ENCODE measurements around the gene PLCG2. TPM values are rescaled to one million over a fixed set of nuclear protein-coding genes. Genes with fewer than 3 reads are reported as not detected.

PLCG2 gene
- total RNA-seq, 1 experiment from 2014 or later, result 3.5 TPM

DNA sequence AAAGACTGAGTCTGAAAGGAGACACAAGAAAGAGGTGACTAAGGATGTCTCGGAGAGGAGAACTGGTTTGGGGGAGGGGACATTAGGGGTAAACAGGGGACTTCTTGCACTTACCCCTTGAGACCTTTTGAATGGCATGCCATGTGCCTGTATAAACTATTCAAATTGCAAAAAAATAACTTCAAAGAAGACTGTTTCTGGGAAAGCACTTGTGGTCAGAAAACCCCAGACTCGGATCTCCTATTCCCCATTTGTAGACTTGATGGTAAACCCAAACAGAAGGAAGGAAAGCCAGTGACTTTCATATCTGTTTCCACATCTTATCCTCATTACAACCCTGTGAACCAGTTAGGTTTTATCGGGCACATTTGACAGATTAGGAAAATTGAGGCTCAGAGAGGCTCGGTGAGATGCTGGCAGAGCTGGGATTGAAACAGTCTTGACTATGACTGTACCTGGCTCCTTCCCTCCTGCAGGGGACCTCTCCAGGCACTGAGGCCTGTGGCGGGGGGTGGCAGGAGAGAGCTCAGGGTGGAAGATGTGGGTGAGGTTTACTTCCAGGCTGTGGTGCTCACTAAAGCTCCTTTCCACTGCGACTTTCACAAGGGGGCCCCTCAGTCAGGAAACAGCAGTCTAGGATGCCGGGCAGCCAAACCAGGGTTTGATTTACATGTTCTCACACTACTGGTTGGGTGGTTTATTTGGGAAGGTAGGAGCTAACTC lies 30.5 kb upstream of the PLCG2 start:
- Histone ChIP-seq H3K9me3 (ENCODE audit: low read length) (no peaks in the 10 kb centered on the region), H3K4me3 (ENCODE audit: low read length) (no peak overlapping the region), H3K9ac (ENCODE audit: low read length) (no peak overlapping the region), H4K20me1 (ENCODE audit: low read length) (no peaks in the 10 kb centered on the region), H3K4me1 (ENCODE audit: insufficient read depth, low read length) (no peaks in the 10 kb centered on the region), H3K4me2 (ENCODE audit: low read length) (no peak overlapping the region), H3K27me3 (ENCODE audit: low read length) (no peaks in the 10 kb centered on the region), H3F3A (ENCODE audit: low read length, unreplicated experiment) (no peaks in the 10 kb centered on the region), H3K27ac (ENCODE audit: low read length) (no peak overlapping the region), H3K9me2 (replicated peaks; ENCODE audit: low read length) (no peaks in the 10 kb centered on the region), H3K79me2 (ENCODE audit: low read length) (no peaks in the 10 kb centered on the region), H3K36me3 (ENCODE audit: low read depth, low read length) (no peaks in the 10 kb centered on the region), H2AFZ (ENCODE audit: low read length) (no peak overlapping the region)
- intact Hi-C loops (cut with micrococcal nuclease), result no loop called here
- ChIA-PET POLR2A (ENCODE audit: unreplicated experiment) (no interaction called here), CTCF (no interaction called here)
- DNase-seq (no peak), ATAC-seq (no peak)
- no peak for TF ChIP-seq EZH2 (IDR thresholded peaks at IDR 0.05; ENCODE audit: low read length, unreplicated experiment)
- no peak for TF ChIP-seq EZH2phosphoT487 (IDR thresholded peaks at IDR 0.05; ENCODE audit: borderline replicate concordance, low read length)
- TF ChIP-seq CTCF (conservative IDR thresholded peaks at IDR 0.05; ENCODE audit: low read depth, low read length), result no peak
- BruUV-seq (replicated peaks), result no TSS peak

- Histone ChIP-seq H3K9me3 (ENCODE audit: low read length) (no peaks in the 10 kb centered on the region), H3K4me3 (ENCODE audit: low read length) (no peak overlapping the region), H3K9ac (ENCODE audit: low read length) (no peak overlapping the region), H3K4me1 (ENCODE audit: insufficient read depth, low read length) (no peaks in the 10 kb centered on the region), H3K9me2 (replicated peaks; ENCODE audit: low read length) (no peaks in the 10 kb centered on the region), H2AFZ (ENCODE audit: low read length) (no peak overlapping the region), H3K27me3 (ENCODE audit: low read length) (no peaks in the 10 kb centered on the region), H3F3A (ENCODE audit: low read length, unreplicated experiment) (no peaks in the 10 kb centered on the region), H3K79me2 (ENCODE audit: low read length) (no peaks in the 10 kb centered on the region), H3K4me2 (ENCODE audit: low read length) (no peak overlapping the region), H4K20me1 (ENCODE audit: low read length) (no peaks in the 10 kb centered on the region), H3K36me3 (ENCODE audit: low read depth, low read length) (no peaks in the 10 kb centered on the region), H3K27ac (ENCODE audit: low read length) (no peak overlapping the region)
- intact Hi-C loops (cut with micrococcal nuclease), result no loop called here
- no peak for TF ChIP-seq CTCF (conservative IDR thresholded peaks at IDR 0.05; ENCODE audit: low read depth, low read length)
- TF ChIP-seq EZH2 (IDR thresholded peaks at IDR 0.05; ENCODE audit: low read length, unreplicated experiment), result no peak
- TF ChIP-seq EZH2phosphoT487 (IDR thresholded peaks at IDR 0.05; ENCODE audit: borderline replicate concordance, low read length), result no peak
- DNase-seq (no peak), ATAC-seq (no peak)
- ChIA-PET CTCF (no interaction called here), POLR2A (ENCODE audit: unreplicated experiment) (no interaction called here)
- no TSS peak for BruUV-seq (replicated peaks)
These were observed 26.7 kb upstream of the PLCG2 start for GRCh38 chr16:81752225-81752875.

- no peak for ATAC-seq
- Histone ChIP-seq H4K20me1 (ENCODE audit: low read length) (no peaks in the 10 kb centered on the region), H3K4me2 (ENCODE audit: low read length) (no peak overlapping the region), H3K27me3 (ENCODE audit: low read length) (no peaks in the 10 kb centered on the region), H3K4me1 (ENCODE audit: insufficient read depth, low read length) (0 out of 2 replicates have a peak, but pooled peaks cover 1% of the 10 kb centered on the region), H3K9me2 (replicated peaks; ENCODE audit: low read length) (no peaks in the 10 kb centered on the region), H3K36me3 (ENCODE audit: low read depth, low read length) (no peaks in the 10 kb centered on the region), H3K79me2 (ENCODE audit: low read length) (no peaks in the 10 kb centered on the region), H3K9ac (ENCODE audit: low read length) (no peak overlapping the region), H3K9me3 (ENCODE audit: low read length) (no peaks in the 10 kb centered on the region), H2AFZ (ENCODE audit: low read length) (no peak overlapping the region), H3F3A (ENCODE audit: low read length, unreplicated experiment) (no peaks in the 10 kb centered on the region), H3K27ac (ENCODE audit: low read length) (no peak overlapping the region), H3K4me3 (ENCODE audit: low read length) (no peak overlapping the region)
- intact Hi-C loops (cut with micrococcal nuclease), result no loop called here
- TF ChIP-seq EZH2phosphoT487 (IDR thresholded peaks at IDR 0.05; ENCODE audit: borderline replicate concordance, low read length), result no peak
- TF ChIP-seq CTCF (conservative IDR thresholded peaks at IDR 0.05; ENCODE audit: low read depth, low read length), result no peak
- no peak for TF ChIP-seq EZH2 (IDR thresholded peaks at IDR 0.05; ENCODE audit: low read length, unreplicated experiment)
- no TSS peak for BruUV-seq (replicated peaks)
- ChIA-PET CTCF (no interaction called here), POLR2A (ENCODE audit: unreplicated experiment) (no interaction called here)
- no peak for DNase-seq
These were observed 26.2 kb upstream of the PLCG2 start for GRCh38 chr16:81752876-81753227.
